ENCODE results near the gene FXYD4.
"Not testable (repeated sequence)": the region's sequence is repeated elsewhere in the genome, so short reads cannot be mapped to it uniquely, and the experiment has no call there.

The FXYD4 gene

GRCh38 chr10:43371418-43371817 is at the start of gene FXYD4:
Gene FXYD4, plus strand, starts transcription at chr10:43371636. Its CDS starts 2,111 bp downstream, at chr10:43373747.
- ATAC-seq (no peak), DNase-seq (ENCODE audit: low spot score in 2 of 2) (no peak)
- Mint-ChIP-seq H3K36me3 (no peaks in the 10 kb centered on the region), H3K4me1 (peaks cover 15% of the 10 kb centered on the region), H3K27ac (no peak within 1 kb of the TSS), H3K9me3 (no peaks in the 10 kb centered on the region), H3K4me3 (no peak within 1 kb of the TSS)

- H3K27ac Mint-ChIP-seq, result peak overlapping the region; percentile 79
- peaks cover 24% of the 10 kb centered on the region for H3K4me1 Mint-ChIP-seq
- H3K9me3 Mint-ChIP-seq, result no peaks in the 10 kb centered on the region
- H3K36me3 Mint-ChIP-seq, result no peaks in the 10 kb centered on the region
- no peak for ATAC-seq
- peak overlapping the region; percentile 49 for H3K4me3 Mint-ChIP-seq
- no peak for DNase-seq (ENCODE audit: low spot score in 2 of 2)
Observed at GRCh38 chr10:43322331-43322730, 49.1 kb upstream of the FXYD4 start.

- peak overlapping the region; percentile 49 for H3K4me3 Mint-ChIP-seq
- H3K9me3 Mint-ChIP-seq, result no peaks in the 10 kb centered on the region
- peak; percentile 98 for ATAC-seq
- H3K27ac Mint-ChIP-seq, result peak overlapping the region; percentile 79
- H3K4me1 Mint-ChIP-seq, result peaks cover 20% of the 10 kb centered on the region
- peak; percentile 64 to 86 for DNase-seq (ENCODE audit: low spot score in 2 of 2)
- no peaks in the 10 kb centered on the region for H3K36me3 Mint-ChIP-seq
Observed at GRCh38 chr10:43322769-43323168, 48.7 kb upstream of the FXYD4 start.

GRCh38 chr10:43323245-43323644 is 48.2 kb upstream of the FXYD4 start:
- no peak for ATAC-seq
- Mint-ChIP-seq H3K4me3 (peak overlapping the region; percentile 49), H3K36me3 (no peaks in the 10 kb centered on the region), H3K4me1 (peaks cover 20% of the 10 kb centered on the region), H3K27ac (peak overlapping the region; percentile 79), H3K9me3 (no peaks in the 10 kb centered on the region)
- no peak for DNase-seq (ENCODE audit: low spot score in 2 of 2)

GRCh38 chr10:43324876-43325275 is 46.6 kb upstream of the FXYD4 start:
- Mint-ChIP-seq H3K4me3 (no peak overlapping the region), H3K4me1 (peaks cover 20% of the 10 kb centered on the region), H3K36me3 (no peaks in the 10 kb centered on the region), H3K9me3 (no peaks in the 10 kb centered on the region), H3K27ac (no peak overlapping the region)
- no peak for ATAC-seq
- no peak for DNase-seq (ENCODE audit: low spot score in 2 of 2)

GRCh38 chr10:43327171-43327570 is 44.3 kb upstream of the FXYD4 start:
- ATAC-seq, result no peak
- H3K27ac Mint-ChIP-seq, result no peak overlapping the region
- H3K4me3 Mint-ChIP-seq, result no peak overlapping the region
- H3K9me3 Mint-ChIP-seq, result no peaks in the 10 kb centered on the region
- H3K4me1 Mint-ChIP-seq, result peaks cover 19% of the 10 kb centered on the region
- no peak for DNase-seq (ENCODE audit: low spot score in 2 of 2)
- H3K36me3 Mint-ChIP-seq, result no peaks in the 10 kb centered on the region

GRCh38 chr10:43327986-43328385 is 43.5 kb upstream of the FXYD4 start:
- Mint-ChIP-seq H3K36me3 (no peaks in the 10 kb centered on the region), H3K9me3 (no peaks in the 10 kb centered on the region), H3K27ac (no peak overlapping the region), H3K4me1 (peaks cover 19% of the 10 kb centered on the region), H3K4me3 (no peak overlapping the region)
- ATAC-seq (no peak), DNase-seq (ENCODE audit: low spot score in 2 of 2) (no peak)

GRCh38 chr10:43328810-43329209 is 42.6 kb upstream of the FXYD4 start:
- not testable (repeated sequence) for H3K9me3 Mint-ChIP-seq; H3K27ac Mint-ChIP-seq; H3K4me3 Mint-ChIP-seq; H3K36me3 Mint-ChIP-seq; ATAC-seq; DNase-seq (ENCODE audit: low spot score in 2 of 2)
- H3K4me1 Mint-ChIP-seq, result peaks cover 18% of the 10 kb centered on the region

- not testable (repeated sequence) for H3K27ac Mint-ChIP-seq; DNase-seq (ENCODE audit: low spot score in 2 of 2); ATAC-seq; H3K4me3 Mint-ChIP-seq; H3K36me3 Mint-ChIP-seq; H3K9me3 Mint-ChIP-seq
- peaks cover 18% of the 10 kb centered on the region for H3K4me1 Mint-ChIP-seq
Observed at GRCh38 chr10:43329246-43329885, 42.1 kb upstream of the FXYD4 start.

- H3K27ac Mint-ChIP-seq; DNase-seq (ENCODE audit: low spot score in 2 of 2); H3K36me3 Mint-ChIP-seq; H3K9me3 Mint-ChIP-seq; ATAC-seq; H3K4me3 Mint-ChIP-seq: not testable (repeated sequence)
- H3K4me1 Mint-ChIP-seq, result peaks cover 18% of the 10 kb centered on the region
Observed at GRCh38 chr10:43330049-43330823, 41.2 kb upstream of the FXYD4 start.

GRCh38 chr10:43330824-43331127 is 40.7 kb upstream of the FXYD4 start:
- peaks cover 18% of the 10 kb centered on the region for H3K4me1 Mint-ChIP-seq
- ATAC-seq; H3K36me3 Mint-ChIP-seq; H3K9me3 Mint-ChIP-seq; DNase-seq (ENCODE audit: low spot score in 2 of 2); H3K27ac Mint-ChIP-seq; H3K4me3 Mint-ChIP-seq: not testable (repeated sequence)

GRCh38 chr10:43333653-43334052 is 37.8 kb upstream of the FXYD4 start:
- peaks cover 18% of the 10 kb centered on the region for H3K4me1 Mint-ChIP-seq
- ATAC-seq (peak; percentile 53), DNase-seq (ENCODE audit: low spot score in 2 of 2) (no peak)
- H3K9me3 Mint-ChIP-seq, result no peaks in the 10 kb centered on the region
- no peak overlapping the region for H3K4me3 Mint-ChIP-seq
- no peaks in the 10 kb centered on the region for H3K36me3 Mint-ChIP-seq
- H3K27ac Mint-ChIP-seq, result no peak overlapping the region

GRCh38 chr10:43336061-43336460 is 35.4 kb upstream of the FXYD4 start:
- no peaks in the 10 kb centered on the region for H3K36me3 Mint-ChIP-seq
- no peak overlapping the region for H3K4me3 Mint-ChIP-seq
- H3K9me3 Mint-ChIP-seq, result no peaks in the 10 kb centered on the region
- ATAC-seq, result no peak
- no peak overlapping the region for H3K27ac Mint-ChIP-seq
- peaks cover 32% of the 10 kb centered on the region for H3K4me1 Mint-ChIP-seq
- DNase-seq (ENCODE audit: low spot score in 2 of 2), result no peak

- Mint-ChIP-seq H3K9me3 (no peaks in the 10 kb centered on the region), H3K36me3 (no peaks in the 10 kb centered on the region), H3K27ac (no peak overlapping the region), H3K4me1 (peaks cover 29% of the 10 kb centered on the region), H3K4me3 (no peak overlapping the region)
- ATAC-seq, result no peak
- DNase-seq (ENCODE audit: low spot score in 2 of 2), result no peak
Observed at GRCh38 chr10:43336641-43337318, 34.7 kb upstream of the FXYD4 start.

- H3K4me1 Mint-ChIP-seq, result peaks cover 22% of the 10 kb centered on the region
- not testable (repeated sequence) for ATAC-seq; H3K4me3 Mint-ChIP-seq; H3K27ac Mint-ChIP-seq; DNase-seq (ENCODE audit: low spot score in 2 of 2); H3K36me3 Mint-ChIP-seq; H3K9me3 Mint-ChIP-seq
Observed at GRCh38 chr10:43337536-43337935, 33.9 kb upstream of the FXYD4 start.

- no peak overlapping the region for H3K27ac Mint-ChIP-seq
- no peak overlapping the region for H3K4me3 Mint-ChIP-seq
- no peak for ATAC-seq
- no peaks in the 10 kb centered on the region for H3K9me3 Mint-ChIP-seq
- H3K4me1 Mint-ChIP-seq, result peaks cover 16% of the 10 kb centered on the region
- H3K36me3 Mint-ChIP-seq, result no peaks in the 10 kb centered on the region
- no peak for DNase-seq (ENCODE audit: low spot score in 2 of 2)
Observed at GRCh38 chr10:43338117-43338516, 33.3 kb upstream of the FXYD4 start.

Data from stimulated activated effector memory CD8-positive, alpha-beta T cell treated with anti-CD3 and anti-CD28 coated beads, Interleukin-12 subunit alpha, Interleukin-12 subunit beta, amount 100 ng/mL, for 72 hours (primary cell).